ENCODE data around the gene MAP3K5. TPM values are rescaled to one million over a fixed set of nuclear protein-coding genes. Genes with fewer than 3 reads are reported as not detected.

Gene MAP3K5
- total RNA-seq, 3 donors from 2014 or later (not counting 1 experiment from before 2014, with no cell fraction given), result 19.7 to 36.7 (median 35.4) TPM

GRCh38 chr6:136524339-136524935 is 267.8 kb downstream of the MAP3K5 start:
- H3K9me3 Mint-ChIP-seq, result no peaks in the 10 kb centered on the region
- WGBS (ENCODE audit: insufficient coverage), result 40% methylated on average over 1 of the region's 2 CpGs
- peaks cover 18 to 39% of the 10 kb centered on the region in 2 donors for H3K27me3 Mint-ChIP-seq (ENCODE audit: low read depth in 2 of 2)
- no peaks in the 10 kb centered on the region for H3K36me3 Mint-ChIP-seq
- DNase-seq (no peak), ATAC-seq (no peak)
- intact Hi-C loops (cut with micrococcal nuclease), result no loop called here
- no peak for TF ChIP-seq CTCF (IDR thresholded peaks at IDR 0.05)
- H3K4me1 Mint-ChIP-seq, result peaks cover 6 to 9% of the 10 kb centered on the region in 2 donors
- no peak overlapping the region for H3K27ac Mint-ChIP-seq
- Histone ChIP-seq H3K4me3 (ENCODE audit: low read length) (no peak overlapping the region), H3K27me3 (ENCODE audit: control insufficient read depth, insufficient read depth, low read length) (no peaks in the 10 kb centered on the region), H3K9me3 (ENCODE audit: control insufficient read depth, insufficient read depth, low read length) (no peaks in the 10 kb centered on the region), H3K36me3 (ENCODE audit: control insufficient read depth, insufficient read depth, low read length) (no peaks in the 10 kb centered on the region), H3K27ac (ENCODE audit: low read length) (no peak overlapping the region), H3K4me1 (ENCODE audit: control insufficient read depth, insufficient read depth, low read length) (no peaks in the 10 kb centered on the region)
- H3K4me3 Mint-ChIP-seq, result no peak overlapping the region

- no peaks in the 10 kb centered on the region for H3K36me3 Mint-ChIP-seq
- H3K9me3 Mint-ChIP-seq, result no peaks in the 10 kb centered on the region
- intact Hi-C loops (cut with micrococcal nuclease), result no loop called here
- no peak for TF ChIP-seq CTCF (IDR thresholded peaks at IDR 0.05)
- no peak overlapping the region for H3K4me3 Mint-ChIP-seq
- Histone ChIP-seq H3K9me3 (ENCODE audit: control insufficient read depth, insufficient read depth, low read length) (no peaks in the 10 kb centered on the region), H3K4me3 (ENCODE audit: low read length) (no peak overlapping the region), H3K27ac (ENCODE audit: low read length) (no peak overlapping the region), H3K27me3 (ENCODE audit: control insufficient read depth, insufficient read depth, low read length) (no peaks in the 10 kb centered on the region), H3K4me1 (ENCODE audit: control insufficient read depth, insufficient read depth, low read length) (no peaks in the 10 kb centered on the region), H3K36me3 (ENCODE audit: control insufficient read depth, insufficient read depth, low read length) (no peaks in the 10 kb centered on the region)
- no peak overlapping the region for H3K27ac Mint-ChIP-seq
- H3K27me3 Mint-ChIP-seq (ENCODE audit: low read depth in 2 of 2), result peaks cover 18 to 43% of the 10 kb centered on the region in 2 donors
- DNase-seq (no peak), ATAC-seq (no peak)
- WGBS (ENCODE audit: insufficient coverage), result 94% methylated on average over 4 of the region's 4 CpGs
- H3K4me1 Mint-ChIP-seq, result peaks cover 6 to 9% of the 10 kb centered on the region in 2 donors
These were observed 269.1 kb downstream of the MAP3K5 start for GRCh38 chr6:136523196-136523595.

- intact Hi-C loops (cut with micrococcal nuclease), result no loop called here
- TF ChIP-seq CTCF (IDR thresholded peaks at IDR 0.05), result no peak
- Histone ChIP-seq H3K27me3 (ENCODE audit: control insufficient read depth, insufficient read depth, low read length) (no peaks in the 10 kb centered on the region), H3K4me1 (ENCODE audit: control insufficient read depth, insufficient read depth, low read length) (no peaks in the 10 kb centered on the region), H3K4me3 (ENCODE audit: low read length) (no peak overlapping the region), H3K9me3 (ENCODE audit: control insufficient read depth, insufficient read depth, low read length) (no peaks in the 10 kb centered on the region), H3K27ac (ENCODE audit: low read length) (no peak overlapping the region), H3K36me3 (ENCODE audit: control insufficient read depth, insufficient read depth, low read length) (no peaks in the 10 kb centered on the region)
- H3K27ac Mint-ChIP-seq, result no peak overlapping the region
- ATAC-seq (no peak), DNase-seq (no peak)
- no peaks in the 10 kb centered on the region for H3K36me3 Mint-ChIP-seq
- peaks cover 18 to 38% of the 10 kb centered on the region in 2 donors for H3K27me3 Mint-ChIP-seq (ENCODE audit: low read depth in 2 of 2)
- no peaks in the 10 kb centered on the region for H3K9me3 Mint-ChIP-seq
- peaks cover 6 to 9% of the 10 kb centered on the region in 2 donors for H3K4me1 Mint-ChIP-seq
- 90% methylated on average over 3 of the region's 3 CpGs for WGBS (ENCODE audit: insufficient coverage)
- no peak overlapping the region for H3K4me3 Mint-ChIP-seq
These were observed 269.6 kb downstream of the MAP3K5 start for GRCh38 chr6:136522636-136523035.

- Mint-ChIP-seq H3K27ac (no peak overlapping the region), H3K4me3 (no peak overlapping the region), H3K27me3 (ENCODE audit: low read depth in 2 of 2) (peaks cover 14 to 31% of the 10 kb centered on the region in 2 donors), H3K4me1 (peaks cover 6 to 9% of the 10 kb centered on the region in 2 donors), H3K36me3 (no peaks in the 10 kb centered on the region), H3K9me3 (no peaks in the 10 kb centered on the region)
- intact Hi-C loops (cut with micrococcal nuclease), result no loop called here
- WGBS (ENCODE audit: insufficient coverage), result 91% methylated on average over 2 of the region's 4 CpGs
- Histone ChIP-seq H3K9me3 (ENCODE audit: control insufficient read depth, insufficient read depth, low read length) (no peaks in the 10 kb centered on the region), H3K4me1 (ENCODE audit: control insufficient read depth, insufficient read depth, low read length) (no peaks in the 10 kb centered on the region), H3K27me3 (ENCODE audit: control insufficient read depth, insufficient read depth, low read length) (no peaks in the 10 kb centered on the region), H3K36me3 (ENCODE audit: control insufficient read depth, insufficient read depth, low read length) (no peaks in the 10 kb centered on the region), H3K4me3 (ENCODE audit: low read length) (no peak overlapping the region), H3K27ac (ENCODE audit: low read length) (no peak overlapping the region)
- ATAC-seq (no peak), DNase-seq (no peak)
- no peak for TF ChIP-seq CTCF (IDR thresholded peaks at IDR 0.05)
These were observed 270.4 kb downstream of the MAP3K5 start for GRCh38 chr6:136521911-136522310.

All from natural killer cell (primary cell).